Mammary epithelial cell (primary cell): ENCODE results near the gene BCO2.

Source experiments
- CTCF ChIP-seq, 2 donors: IDR thresholded peaks in 1 of 2; conservative IDR thresholded peaks in 1 of 2; 2 replicates each; pipeline ENCODE4 v1.5.1; 2011 to 2012; ENCODE audit warnings: inconsistent platforms in 2 of 2, low read length in 2 of 2, mild to moderate bottlenecking in 2 of 2, control low read depth in 1 of 2, low read depth in 1 of 2; ENCODE audit not compliant: insufficient read depth in 1 of 2; ENCODE audit errors: extremely low read depth in 1 of 2
- EZH2 ChIP-seq: IDR thresholded peaks from 2 replicates; pipeline ENCODE4 v1.6.1; 2012; ENCODE audit warnings: low read length, inconsistent platforms, borderline replicate concordance

GRCh38 chr11:112163875-112164685 lies 11.2 kb upstream of the BCO2 start, which contains the start of gene IL18:
- TF ChIP-seq CTCF (conservative IDR thresholded peaks at IDR 0.05 in 1 of 2, IDR thresholded peaks at IDR 0.05 in 1 of 2; ENCODE audit: extremely low read depth in 1 of 2, insufficient read depth in 1 of 2, low read depth in 1 of 2, low read length in 2 of 2) = no peak
- no peak for TF ChIP-seq EZH2
